Stimulated activated CD8-positive, alpha-beta memory T cell treated with anti-CD3 and anti-CD28 coated beads, Interleukin-12 subunit alpha, Interleukin-12 subunit beta, amount 100 ng/mL, for 24 hours (primary cell): ENCODE data around the gene MEGF9.

Experiments used
- DNase-seq: peaks from one replicate; pipeline ENCODE4 v3.0.0-alpha.2; 2020; ENCODE audit errors: extremely low read depth

The MEGF9 gene

GRCh38 chr9:120621941-120622340 is 92.3 kb downstream of the MEGF9 start:
- DNase-seq = no peak

DNA sequence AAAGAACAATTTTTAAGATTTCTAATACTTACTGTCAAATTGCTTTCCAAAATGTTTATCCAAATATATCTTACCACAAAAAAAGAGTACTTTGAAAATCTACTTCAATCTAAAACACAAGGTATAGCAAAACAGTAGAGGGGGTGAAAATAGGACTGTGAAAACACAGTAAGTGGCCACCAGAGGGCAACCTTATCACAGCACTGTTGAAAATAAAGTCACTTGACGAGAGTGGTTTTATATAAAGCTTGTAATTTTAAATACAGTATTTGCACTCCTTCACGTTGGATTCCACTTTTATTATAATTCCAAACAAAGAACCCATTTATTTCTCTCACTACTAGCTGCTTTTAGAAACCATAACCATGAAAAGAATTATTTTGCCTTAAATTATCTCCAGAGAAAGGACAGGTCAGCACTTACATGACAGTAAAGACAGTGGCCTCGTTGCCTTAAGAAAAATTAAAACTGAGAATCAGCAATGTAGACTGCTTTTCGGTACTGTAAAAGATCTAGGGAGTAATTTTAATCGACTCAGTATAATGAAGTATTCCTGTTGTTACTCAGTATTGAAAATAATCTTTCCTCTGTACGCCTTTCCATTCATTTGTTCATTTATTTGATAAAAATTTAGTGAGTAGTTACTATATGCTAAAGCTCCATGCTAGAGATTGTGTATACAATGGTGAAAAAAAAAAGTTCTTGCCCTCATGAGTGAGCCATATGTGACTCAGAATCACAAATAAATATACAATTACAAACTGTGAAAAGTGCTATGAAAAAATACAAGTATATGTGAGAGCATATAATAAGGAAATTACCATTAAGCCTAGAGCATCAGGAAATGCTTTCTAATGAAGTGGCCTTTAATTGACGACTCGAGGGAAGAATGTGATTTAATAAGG is 94.3 kb downstream of the MEGF9 start:
- no peak for DNase-seq

- no peak for DNase-seq
Measured at GRCh38 chr9:120616966-120617935, 97.0 kb downstream of the MEGF9 start.

DNA sequence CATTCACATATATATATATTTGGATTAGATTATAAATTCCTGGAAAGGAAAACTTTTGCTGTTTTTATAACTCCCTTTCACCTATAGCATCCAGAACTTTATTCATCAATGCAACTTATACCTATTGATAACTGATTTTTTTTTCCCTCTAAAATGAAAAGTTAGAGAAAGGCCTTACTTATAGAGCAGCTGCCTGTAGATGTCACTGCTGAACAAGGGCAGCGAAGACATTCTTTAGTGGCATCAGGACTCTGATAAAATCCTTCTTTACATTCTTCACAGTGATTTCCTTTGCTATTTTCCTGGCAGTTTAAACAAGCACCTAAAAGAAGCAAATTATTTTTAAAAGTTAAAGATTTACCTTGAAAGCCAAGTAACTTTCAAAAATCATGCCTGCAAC is 102.1 kb downstream of the MEGF9 start:
- DNase-seq = no peak

GRCh38 chr9:120611690-120612068 is 102.6 kb downstream of the MEGF9 start:
- no peak for DNase-seq

DNA sequence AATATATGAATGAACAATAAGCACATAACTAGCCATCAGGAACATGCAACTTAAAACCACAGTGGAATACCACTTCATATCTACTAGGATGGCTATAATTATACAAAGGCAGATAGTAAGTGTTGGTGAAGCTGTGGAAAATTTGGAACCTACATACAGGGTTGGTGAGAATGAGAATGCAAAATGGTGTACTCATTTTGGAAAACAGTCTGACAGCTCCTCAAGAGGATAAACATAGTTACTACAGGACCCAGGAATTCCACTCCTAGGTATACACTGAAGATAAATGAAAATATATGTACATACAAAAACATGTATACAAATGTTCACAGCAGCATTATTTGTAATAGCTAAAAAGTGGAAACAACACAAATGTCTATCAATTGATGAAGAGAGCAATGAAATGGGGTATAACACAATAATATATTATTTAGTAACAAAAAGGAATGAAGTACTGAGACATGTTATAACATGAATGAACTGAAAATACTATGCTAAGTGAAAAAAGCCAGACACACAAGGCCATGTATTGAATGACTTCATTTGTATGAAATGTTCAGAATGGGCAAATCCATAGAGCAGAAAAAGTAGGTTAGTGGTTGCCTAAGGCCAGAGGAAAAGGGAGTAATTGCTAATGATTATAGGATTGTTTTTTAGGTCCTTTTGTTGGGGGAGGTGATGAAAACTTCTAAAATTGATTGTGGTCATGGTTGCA is 103.1 kb downstream of the MEGF9 start:
- DNase-seq = no peak

GRCh38 chr9:120609636-120610035 is 104.6 kb downstream of the MEGF9 start:
- DNase-seq = no peak

DNA sequence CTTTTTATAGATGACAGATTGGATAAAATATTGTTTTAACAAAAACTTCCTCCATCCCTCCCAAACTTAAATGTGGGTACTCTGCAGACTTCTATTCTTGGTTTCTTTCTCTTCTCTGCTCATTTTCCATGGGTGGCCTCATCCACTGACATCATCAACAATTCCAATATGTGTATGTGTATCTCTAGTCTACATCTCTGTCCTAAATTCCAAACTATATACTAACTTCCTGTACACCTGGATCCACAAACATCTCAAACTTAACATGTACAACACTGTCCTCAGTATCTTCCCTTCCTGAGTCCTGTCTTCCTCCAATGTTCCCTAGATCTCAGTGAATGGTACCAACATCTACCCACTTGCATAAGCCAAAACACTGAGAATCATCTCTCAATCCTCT is 105.8 kb downstream of the MEGF9 start:
- DNase-seq = no peak

DNA sequence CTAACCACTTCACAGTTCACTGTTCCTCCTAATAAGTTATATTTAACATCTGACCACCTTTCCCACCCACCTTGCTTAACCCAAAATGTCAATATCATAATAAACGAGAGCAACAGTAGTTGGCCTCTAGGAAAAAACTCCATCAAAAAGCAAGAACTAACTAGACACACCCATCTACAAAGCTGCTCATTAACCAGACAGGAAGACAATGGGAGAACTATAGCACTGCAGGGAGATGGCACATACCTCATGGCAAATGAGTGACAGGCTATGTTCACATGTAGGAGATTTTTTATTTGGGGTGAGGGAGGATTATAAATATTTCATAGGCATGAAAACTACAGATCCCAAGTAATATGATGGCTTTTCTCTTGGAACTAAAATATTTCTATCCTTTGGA is 110.7 kb downstream of the MEGF9 start:
- DNase-seq = no peak

DNA sequence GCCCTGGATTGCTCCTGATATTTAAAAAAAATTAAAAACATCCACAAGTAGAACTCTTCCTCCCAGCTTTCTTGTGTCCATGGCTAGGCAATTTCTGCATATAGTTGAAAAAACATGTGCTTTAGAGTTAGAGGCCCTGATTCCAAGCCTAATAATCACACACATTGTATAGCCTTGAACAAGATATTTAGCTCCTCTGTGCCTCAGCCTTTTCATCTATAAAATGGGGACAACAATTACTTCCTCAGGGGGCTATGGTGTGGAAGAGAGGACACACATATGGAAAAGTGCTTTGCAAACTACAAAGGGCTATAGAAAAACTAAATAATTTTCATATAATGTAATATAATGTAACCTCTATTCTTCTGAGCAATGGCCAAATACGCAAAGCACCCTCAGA is 111.3 kb downstream of the MEGF9 start:
- DNase-seq = no peak

GRCh38 chr9:120593955-120594277 is 120.4 kb downstream of the MEGF9 start:
- no peak for DNase-seq

DNA sequence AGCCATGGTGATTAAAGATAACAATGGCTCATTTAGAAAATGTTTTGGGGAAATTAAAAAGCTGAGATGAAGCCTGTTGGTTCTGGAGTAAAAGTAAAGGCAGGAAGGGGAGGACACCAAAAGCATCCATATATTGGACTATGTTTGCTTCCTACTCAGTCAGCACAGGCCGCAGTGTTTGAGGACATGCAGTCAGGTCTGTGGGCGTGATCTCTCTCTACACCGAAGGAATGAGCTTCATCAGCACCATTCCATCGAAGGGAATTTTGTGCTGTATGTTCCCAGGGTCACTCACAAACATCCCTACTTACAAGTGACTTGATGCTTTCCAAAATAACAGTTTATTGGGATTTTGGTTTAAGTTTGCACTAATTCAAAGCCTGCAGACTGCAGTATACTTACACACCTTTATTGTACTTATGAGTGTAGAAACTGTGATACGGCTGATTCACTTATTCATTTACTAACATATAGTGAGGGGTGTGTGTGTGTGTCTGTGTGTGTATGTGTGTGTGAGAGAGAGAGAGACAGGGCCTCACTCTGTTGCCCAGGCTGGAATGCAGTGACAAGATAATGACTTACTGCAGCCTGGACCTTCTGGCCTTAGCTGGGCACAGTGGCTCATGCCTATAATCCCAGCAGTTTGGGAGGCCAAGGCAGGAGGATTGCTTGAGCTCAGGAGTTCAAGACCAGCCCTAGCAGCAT is 120.9 kb downstream of the MEGF9 start:
- DNase-seq = no peak

DNA sequence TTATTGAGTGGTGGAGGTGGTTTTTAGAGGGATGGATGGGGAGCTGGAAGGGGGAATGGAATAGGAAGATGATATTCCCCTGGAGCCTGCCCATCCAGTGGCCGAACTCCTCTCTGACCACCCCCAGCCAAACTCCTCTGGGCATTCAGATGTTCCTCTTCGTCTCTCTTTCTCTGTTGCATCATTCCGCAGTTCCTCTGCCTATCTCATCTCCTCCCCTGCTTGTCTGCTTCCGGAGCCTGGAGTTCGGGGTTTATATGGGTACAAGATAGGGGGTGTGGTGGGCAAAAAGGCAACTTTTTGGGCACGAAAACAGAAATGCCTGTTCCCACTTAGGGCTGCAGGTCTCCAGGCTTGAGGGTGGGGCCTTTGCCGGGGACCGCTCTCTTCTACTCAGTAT is 122.1 kb downstream of the MEGF9 start:
- no peak for DNase-seq

- DNase-seq = no peak
Measured at GRCh38 chr9:120587328-120587727, 126.9 kb downstream of the MEGF9 start.

- no peak for DNase-seq
Measured at GRCh38 chr9:120583958-120584369, 130.3 kb downstream of the MEGF9 start.

DNA sequence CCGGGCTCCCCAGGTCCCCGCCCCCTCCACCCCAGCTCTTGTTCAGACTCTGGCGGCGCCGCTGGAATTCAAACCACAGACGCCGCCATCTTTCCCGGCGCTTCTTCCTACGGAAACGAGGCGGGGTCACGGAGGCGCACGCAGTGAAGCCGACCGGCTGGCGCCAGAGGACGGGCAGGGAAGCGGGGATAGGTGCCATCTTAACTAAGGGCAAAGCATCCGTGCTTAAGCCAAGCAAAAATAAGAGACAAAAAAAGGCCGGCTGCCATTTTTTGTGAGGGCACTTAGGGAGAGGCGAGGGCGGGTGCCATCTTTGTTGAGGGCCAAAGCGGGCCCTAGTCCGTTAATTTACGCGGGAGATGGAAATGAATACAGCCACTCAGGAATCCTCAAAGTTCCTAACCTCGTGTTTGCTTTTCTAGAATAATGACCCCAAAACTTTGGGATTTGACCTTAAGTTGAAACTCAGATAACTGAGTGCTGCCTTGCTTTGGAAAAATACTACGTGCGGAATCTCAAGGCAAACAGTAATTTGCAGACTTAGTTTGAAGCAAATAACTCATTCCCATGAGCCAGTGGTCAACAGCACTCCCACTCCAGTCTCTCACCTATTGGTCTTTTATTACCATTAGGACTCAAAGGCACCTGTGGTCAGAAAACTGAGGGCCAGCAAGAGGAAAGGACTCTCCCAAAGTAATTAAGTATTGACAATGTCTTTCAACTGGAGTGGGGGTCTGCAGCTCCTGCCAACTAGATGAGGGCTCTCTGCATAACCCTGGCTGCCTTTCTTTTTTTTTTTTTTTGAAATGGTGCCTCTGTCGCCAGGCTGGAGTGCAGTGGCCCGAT is 134.0 kb downstream of the MEGF9 start, which contains the start of gene CDK5RAP2:
Gene CDK5RAP2, minus strand, starts transcription at position 117 of the 846 bp plus-strand sequence. CDS start 189 bp downstream, outside the sequence.
- peak; percentile 78 for DNase-seq

GRCh38 chr9:120579139-120580050 is 134.9 kb downstream of the MEGF9 start:
- no peak for DNase-seq

DNA sequence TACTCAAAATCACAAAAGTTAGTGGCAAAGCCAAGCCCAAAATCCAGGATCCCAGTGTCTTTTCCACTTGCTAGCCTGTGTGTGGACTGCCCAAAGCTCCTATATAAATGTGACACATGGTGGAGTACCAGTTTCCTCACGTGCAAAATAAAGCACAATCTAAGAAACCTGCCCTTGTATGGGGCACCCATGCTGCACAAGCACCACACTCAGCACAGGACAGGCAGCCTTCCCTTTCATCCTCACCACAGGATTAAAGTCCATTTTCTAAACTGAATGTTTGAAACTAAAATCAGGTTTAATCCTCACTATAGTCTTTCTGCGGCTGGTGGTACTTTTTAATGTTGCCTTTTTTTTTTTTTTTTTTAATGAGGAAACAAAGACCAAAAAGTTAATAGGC is 139.8 kb downstream of the MEGF9 start:
- no peak for DNase-seq

- DNase-seq = no peak
Measured at GRCh38 chr9:120572472-120572871, 141.8 kb downstream of the MEGF9 start.
